SK-N-DZ (cell line): ENCODE results near the gene KRT79.

Experiments
- DNase-seq: peaks from one replicate; pipeline ENCODE4 v3.0.0-alpha.2; 2015; ENCODE audit warnings: low spot score

Gene KRT79

DNA sequence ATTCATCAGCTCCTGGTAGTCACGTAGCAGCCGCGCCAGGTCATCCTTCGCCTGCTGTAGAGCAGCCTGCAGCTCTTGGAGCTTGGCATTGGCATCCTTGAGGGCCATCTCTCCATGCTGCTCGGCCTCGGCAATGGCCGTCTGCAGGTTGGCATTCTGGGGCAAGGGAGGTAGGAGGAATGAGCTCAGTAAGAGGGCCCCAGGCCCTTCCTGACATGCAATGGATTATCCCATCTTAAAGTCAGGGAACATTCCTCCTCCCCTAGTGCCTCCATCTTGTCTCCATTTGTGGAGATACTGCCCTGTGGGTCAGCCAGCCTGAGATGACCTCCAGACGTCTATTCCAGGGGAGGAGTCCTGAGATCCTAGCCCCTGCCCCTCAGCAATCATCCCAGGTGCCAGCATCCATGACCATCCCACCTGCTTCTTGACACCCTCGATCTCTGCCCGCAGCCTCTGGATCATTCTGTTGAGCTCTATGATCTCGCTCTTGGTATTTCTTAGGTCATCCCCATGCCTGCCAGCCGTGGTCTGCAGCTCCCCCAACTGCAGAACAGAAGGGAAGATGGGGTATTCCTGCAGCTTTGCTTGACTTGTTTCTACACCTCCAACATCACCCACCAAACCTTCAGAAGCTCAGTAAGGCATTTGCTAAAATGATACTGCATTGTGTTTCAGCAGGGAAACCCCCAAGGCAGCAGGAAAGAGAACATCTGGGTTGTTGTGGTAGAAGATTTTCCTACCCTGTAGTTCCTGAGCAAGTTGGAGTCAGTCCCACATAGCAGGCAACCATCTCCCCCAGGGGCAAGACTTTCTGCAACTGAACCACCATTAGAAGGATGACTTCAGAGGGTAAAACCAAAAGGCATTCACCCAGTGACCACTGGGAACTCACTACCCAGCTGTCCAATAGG is 42.6 kb downstream of the KRT79 start:
- no peak for DNase-seq

- no peak for DNase-seq
Observed at GRCh38 chr12:52790427-52791270, 43.5 kb downstream of the KRT79 start.

DNA sequence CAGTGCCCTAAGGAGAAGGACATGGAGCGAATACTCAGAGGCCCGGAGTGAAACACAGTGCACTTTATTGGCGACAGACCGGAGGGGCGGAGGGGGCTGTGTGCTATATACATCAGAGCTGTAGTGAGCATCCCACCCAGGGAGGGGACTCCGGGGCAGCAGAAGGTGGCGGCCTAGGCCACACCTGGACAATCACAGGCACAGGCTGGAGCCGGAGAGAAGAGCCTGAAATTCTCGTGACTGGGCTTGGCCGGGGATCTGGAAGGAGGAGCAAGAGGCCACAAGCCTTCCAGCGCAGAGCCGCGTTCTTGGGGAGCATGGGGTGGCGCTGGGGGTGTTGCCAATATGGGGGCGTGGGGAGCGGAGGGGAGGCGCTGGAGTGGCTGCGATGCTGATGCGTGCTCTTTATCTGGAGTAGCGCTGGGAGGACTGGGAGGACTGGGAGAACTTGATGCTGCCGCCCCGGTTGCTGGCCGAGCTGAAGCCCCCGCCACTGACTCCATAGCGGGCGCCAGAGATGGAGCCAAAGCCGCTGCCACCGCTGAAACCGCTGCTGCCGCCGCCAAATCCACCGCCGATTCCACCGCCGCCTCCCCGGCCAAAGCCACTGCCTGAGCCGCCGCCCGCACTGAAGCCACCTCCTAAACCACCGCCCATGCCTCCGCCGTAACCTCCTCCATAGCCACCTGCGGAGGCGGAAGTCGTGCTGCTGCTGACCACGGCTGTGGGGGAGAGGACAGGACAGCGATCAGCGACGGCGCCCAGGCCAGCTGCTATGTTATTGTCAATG is 44.3 kb downstream of the KRT79 start:
- no peak for DNase-seq

DNA sequence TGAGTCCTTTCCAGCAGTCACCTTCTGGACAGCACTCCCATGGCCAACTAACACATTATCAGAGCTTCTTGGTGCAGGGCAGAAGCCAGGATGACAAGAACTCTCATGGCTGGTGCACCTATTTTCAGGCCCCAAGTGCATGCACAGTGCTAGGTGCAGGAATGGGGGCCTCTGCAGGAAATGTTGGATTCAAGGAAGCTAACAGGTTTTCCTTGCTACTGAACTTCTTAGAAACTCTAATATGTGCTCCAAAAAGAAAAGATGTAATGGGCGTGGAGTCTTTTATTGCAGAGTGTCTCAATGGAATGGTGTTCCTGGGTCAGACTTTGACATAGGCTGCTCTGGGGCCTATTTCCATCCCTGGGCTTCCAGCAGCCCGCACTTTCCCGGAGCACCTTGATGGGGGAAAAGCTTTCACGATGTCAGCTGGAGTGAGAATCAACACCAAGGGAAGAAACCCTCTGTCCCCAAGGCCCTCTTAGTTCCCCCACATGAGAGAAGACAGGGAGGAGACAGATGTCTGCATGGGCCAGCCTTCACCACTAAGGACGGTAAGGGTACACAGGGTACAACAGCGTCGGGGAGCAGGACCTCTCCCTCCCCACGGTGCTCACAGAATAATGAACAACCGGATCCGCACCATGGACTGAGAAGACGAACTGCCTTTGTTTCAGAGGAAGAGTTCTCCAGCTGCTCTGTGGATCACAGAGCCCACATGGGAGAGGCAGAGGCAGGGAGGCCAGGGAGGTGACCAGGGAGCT is 45.1 kb downstream of the KRT79 start:
- DNase-seq = no peak

GRCh38 chr12:52788192-52788875 is 45.8 kb downstream of the KRT79 start:
- DNase-seq = no peak

GRCh38 chr12:52787324-52788191 is 46.6 kb downstream of the KRT79 start:
- DNase-seq = no peak

- no peak for DNase-seq
Observed at GRCh38 chr12:52784909-52785308, 49.2 kb downstream of the KRT79 start.

GRCh38 chr12:52783563-52784316 is 50.4 kb downstream of the KRT79 start:
- no peak for DNase-seq

GRCh38 chr12:52782502-52782901 is 51.6 kb downstream of the KRT79 start:
- no peak for DNase-seq

GRCh38 chr12:52781399-52782082 is 52.6 kb downstream of the KRT79 start:
- DNase-seq = no peak

DNA sequence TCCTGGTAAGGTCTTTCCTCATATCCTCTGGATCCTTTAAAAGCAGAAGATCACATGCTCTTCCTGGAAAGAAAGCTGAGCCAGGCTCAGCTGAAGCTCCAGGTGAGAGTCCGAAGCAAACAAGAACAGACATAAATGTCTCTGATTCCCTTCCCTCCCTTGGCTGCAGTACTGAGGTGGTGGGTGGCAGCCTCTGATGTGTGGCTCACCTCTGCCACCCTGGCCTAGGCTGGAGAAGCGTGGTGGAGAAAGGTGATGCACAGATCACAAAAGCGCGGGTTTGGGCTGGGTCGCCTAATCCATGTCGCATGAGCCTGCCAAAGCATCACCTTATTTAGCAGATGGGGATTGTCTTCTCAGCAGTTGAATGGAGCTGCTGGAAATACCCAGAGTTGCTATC is 54.2 kb downstream of the KRT79 start:
- DNase-seq = no peak

GRCh38 chr12:52778833-52779232 is 55.3 kb downstream of the KRT79 start:
- no peak for DNase-seq

- no peak for DNase-seq
Observed at GRCh38 chr12:52777566-52777965, 56.5 kb downstream of the KRT79 start.

DNA sequence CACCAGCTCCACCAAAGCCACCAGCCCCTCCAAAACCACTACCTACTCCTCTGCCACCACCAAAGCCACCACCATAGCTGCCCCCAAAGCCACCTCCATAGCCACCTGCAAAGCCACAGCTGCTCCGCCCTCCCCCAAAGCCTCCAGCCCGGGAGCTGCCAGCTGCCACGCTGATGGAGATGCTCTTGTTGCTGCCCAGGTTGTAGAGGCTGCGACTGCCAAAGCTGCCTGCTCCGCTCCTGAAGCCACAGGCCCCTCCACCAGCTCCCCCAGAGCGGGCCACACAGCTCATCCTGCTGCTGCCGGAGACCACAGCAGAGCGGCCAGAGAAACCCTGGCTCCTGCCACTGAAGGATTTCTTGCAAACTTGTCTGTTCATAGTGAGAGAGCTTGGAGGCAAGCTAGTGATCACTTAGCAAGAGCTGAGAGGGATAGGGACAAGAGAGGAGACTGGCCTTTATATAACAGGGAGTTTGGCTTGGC is 57.2 kb downstream of the KRT79 start, which contains the start of gene KRT76:
Gene KRT76, minus strand, starts transcription at position 433 of the 483 bp plus-strand sequence. Its CDS starts 54 bp downstream, at position 379.
- DNase-seq = no peak

GRCh38 chr12:52776435-52776834 is 57.7 kb downstream of the KRT79 start:
- DNase-seq = no peak

DNA sequence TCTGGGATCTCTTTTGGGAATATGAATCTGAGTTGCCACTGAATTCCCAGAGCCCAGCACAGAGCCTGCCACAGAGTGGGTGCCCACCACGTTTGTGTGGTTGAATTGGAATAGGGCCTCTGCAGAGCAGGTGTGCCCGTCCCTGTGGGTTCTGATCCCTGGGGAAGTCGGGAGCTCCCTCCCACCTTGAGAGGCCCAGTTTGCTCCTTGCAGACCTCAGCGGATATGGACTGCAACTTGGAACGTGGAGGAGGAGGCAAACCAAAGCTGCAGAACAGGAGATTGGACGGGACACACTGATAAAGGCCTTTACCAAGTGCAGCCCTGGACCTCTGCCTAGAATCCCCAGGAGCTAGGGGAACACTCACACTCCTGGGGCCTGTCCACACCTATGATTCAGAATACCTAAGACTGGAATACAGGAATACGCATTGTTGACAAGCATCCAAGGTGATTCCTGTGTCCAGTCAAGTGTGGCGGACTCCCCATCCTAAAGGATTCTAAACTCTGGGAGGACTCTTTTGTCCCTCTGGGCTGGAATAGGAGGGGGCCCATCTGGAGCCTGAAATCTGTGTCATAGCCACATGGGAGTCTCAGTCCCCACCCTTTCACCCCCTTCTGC is 59.4 kb downstream of the KRT79 start:
- no peak for DNase-seq

- DNase-seq = no peak
Observed at GRCh38 chr12:52772772-52773171, 61.3 kb downstream of the KRT79 start.
